A549 (cell line): ENCODE results near the gene PRTN3. TPM values are rescaled to one million over a fixed set of nuclear protein-coding genes. Genes with fewer than 3 reads are reported as not detected.

Source experiments
- ATAC-seq, 2 experiments: fragments of 200-7000 bp in 1 of 2; fragments of >200 bp in 1 of 2; cut with Nextera tagmentation in 1 of 2; cut with Tn5 transposase in 1 of 2; 3 replicates each; pipeline versions ENCODE4 v1.8.0 to v1.9.1; 2018 to 2020; ENCODE audit warnings: mild to moderate bottlenecking in 1 of 2, moderate library complexity in 1 of 2
- CTCF ChIA-PET: fragments of 300-600 bp; sonication (Branson Sonifier 250); formaldehyde crosslinking; extraction: SDS; loops from one replicate; lab custom pipeline; 2021; ENCODE audit warnings: antibody characterized with exemption, inconsistent platforms; lab: Yijun Ruan, JAX
- POLR2A ChIA-PET: fragments of 350-600 bp; formaldehyde crosslinking; extraction: SDS; loops from one replicate; lab custom pipeline; 2021; ENCODE audit warnings: antibody characterized with exemption, inconsistent platforms; lab: Yijun Ruan, JAX
- DNase-seq, 2 experiments: peaks; one replicate each; pipeline versions ENCODE4 v3.0.0 to v3.0.0-alpha.2; 2011 to 2016; ENCODE audit warnings: low read depth in 1 of 2, low spot score in 1 of 2
- FAIRE-seq: peaks from 2 replicates; lab custom pipeline; 2011; peaks lifted over from hg19 to GRCh38; lab: Jason Lieb, UNC
- H3K27ac ChIP-seq, 2 experiments: fragments of >200 bp; sonication (Bioruptor Twin); formaldehyde crosslinking; 3 replicates each; pipeline ENCODE4 v1.5.1; 2016 to 2017
- H3K4me1 ChIP-seq: fragments of >200 bp; sonication (Bioruptor Twin); formaldehyde crosslinking; 3 replicates; pipeline ENCODE4 v1.6.1; 2016
- H3K4me2 ChIP-seq: fragments of >200 bp; sonication (Bioruptor Twin); formaldehyde crosslinking; 3 replicates; pipeline ENCODE4 v1.6.1; 2016
- H3K4me3 ChIP-seq: fragments of >200 bp; sonication (Bioruptor Twin); formaldehyde crosslinking; 3 replicates; pipeline ENCODE4 v1.5.1; 2016
- H3K9me3 ChIP-seq: fragments of >200 bp; sonication (Bioruptor Twin); formaldehyde crosslinking; 3 replicates; pipeline ENCODE4 v1.6.1; 2016
- BHLHE40 ChIP-seq: IDR thresholded peaks from 2 replicates; pipeline ENCODE4 v1.6.1; 2012; ENCODE audit warnings: low read depth, low read length, inconsistent platforms
- CEBPB ChIP-seq, 2 experiments: fragments of >200 bp in 1 of 2; sonication (Bioruptor Twin) in 1 of 2; formaldehyde crosslinking in 1 of 2; IDR thresholded peaks; 2 replicates each; pipeline ENCODE4 v1.6.1; 2012 to 2016
- CHD4 ChIP-seq: fragments of 200-600 bp; sonication (generic); IDR thresholded peaks from 2 replicates; pipeline ENCODE4 v1.6.1; 2016; ENCODE audit warnings: antibody characterized with exemption, mild to moderate bottlenecking, borderline replicate concordance
- EHMT2 ChIP-seq: fragments of 200-600 bp; sonication (generic); IDR thresholded peaks from 2 replicates; pipeline ENCODE4 v1.6.1; 2016; ENCODE audit warnings: antibody characterized with exemption, low read depth, mild to moderate bottlenecking, moderate library complexity
- ESRRA ChIP-seq: fragments of 150-350 bp; IDR thresholded peaks from 2 replicates; pipeline ENCODE4 v1.6.1; 2014; ENCODE audit warnings: mild to moderate bottlenecking, low read length, borderline replicate concordance
- FOXS1 ChIP-seq: fragments of 250-450 bp; sonication (Bioruptor Pico); IDR thresholded peaks from 2 replicates; pipeline ENCODE4 v1.5.0; 2020; ENCODE audit warnings: mild to moderate bottlenecking, moderate library complexity
- GATA3 ChIP-seq: IDR thresholded peaks from 2 replicates; pipeline ENCODE4 v1.6.1; 2012; ENCODE audit warnings: borderline replicate concordance
- JUN ChIP-seq, 2 experiments: fragments of >200 bp; sonication (Bioruptor Twin); formaldehyde crosslinking; IDR thresholded peaks; 2 replicates in 1 of 2; 3 replicates in 1 of 2; pipeline ENCODE4 v1.6.1; 2016 to 2017
- MAFK ChIP-seq: fragments of 450-650 bp; IDR thresholded peaks from 2 replicates; pipeline ENCODE4 v1.6.1; 2014; ENCODE audit not compliant: partially characterized antibody
- MAZ ChIP-seq: fragments of 150-350 bp; IDR thresholded peaks from 2 replicates; pipeline ENCODE4 v1.6.1; 2014; ENCODE audit warnings: antibody characterized with exemption, low read depth, low read length, borderline replicate concordance
- NFE2L2 ChIP-seq: fragments of 150-350 bp; conservative IDR thresholded peaks from 2 replicates; pipeline ENCODE4 v1.6.1; 2014; ENCODE audit warnings: low read length
- NPAS2 ChIP-seq: fragments of 250-450 bp; sonication (Bioruptor Pico); IDR thresholded peaks from 2 replicates; pipeline ENCODE4 v1.8.0; 2022; ENCODE audit warnings: mild to moderate bottlenecking, moderate library complexity, borderline replicate concordance
- PHF8 ChIP-seq: fragments of 200-600 bp; sonication (generic); IDR thresholded peaks from 2 replicates; pipeline ENCODE4 v1.6.1; 2016; ENCODE audit warnings: low read depth, mild to moderate bottlenecking, antibody characterized with exemption, moderate library complexity, borderline replicate concordance
- RAD21 ChIP-seq, 2 experiments: fragments of >200 bp in 1 of 2; sonication (Bioruptor Twin) in 1 of 2; formaldehyde crosslinking in 1 of 2; IDR thresholded peaks in 1 of 2; conservative IDR thresholded peaks in 1 of 2; 2 replicates in 1 of 2; 3 replicates in 1 of 2; pipeline ENCODE4 v1.6.1; 2012 to 2018; ENCODE audit warnings: inconsistent platforms in 1 of 2
- RARB ChIP-seq: fragments of 250-450 bp; sonication (Bioruptor Pico); IDR thresholded peaks from 2 replicates; pipeline ENCODE4 v1.8.0; 2021; ENCODE audit warnings: mild to moderate bottlenecking, moderate library complexity
- RNF2 ChIP-seq: fragments of 200-600 bp; sonication (generic); IDR thresholded peaks from 2 replicates; pipeline ENCODE4 v1.6.1; 2016; ENCODE audit warnings: low read depth, mild to moderate bottlenecking, antibody characterized with exemption, moderate library complexity, borderline replicate concordance
- SMC3 ChIP-seq: fragments of >200 bp; sonication (Bioruptor Twin); formaldehyde crosslinking; IDR thresholded peaks from 3 replicates; pipeline ENCODE4 v1.6.1; 2018; ENCODE audit warnings: inconsistent platforms
- SREBF2 ChIP-seq: fragments of 450-650 bp; IDR thresholded peaks from 2 replicates; pipeline ENCODE4 v1.6.1; 2014; ENCODE audit warnings: mild to moderate bottlenecking, moderate library complexity
- ZC3H11A ChIP-seq: fragments of 450-650 bp; IDR thresholded peaks from 2 replicates; pipeline ENCODE4 v1.6.1; 2014; ENCODE audit warnings: antibody characterized with exemption, mild to moderate bottlenecking
- WGBS: methylation state at CpG from one replicate; pipeline ENCODE4 v1.1.6; 2017; ENCODE audit errors: missing lambda C conversion rate; 5-methylcytosine and 5-hydroxymethylcytosine counted together
- polyA plus RNA-seq, 4 experiments: library from polyadenylated mRNA; depleted of rRNA in 3 of 4; stranded (reverse); fragments of >200 nt; fragmentation: RNase III in 1 of 4; extraction: RNeasy Plus Mini Kit Qiagen cat#74134 plus additional on column Dnase treatment in 1 of 4; gene quantifications; 2 replicates in 3 of 4; 3 replicates in 1 of 4; pipeline ENCODE4 v1.2.3, GENCODE V29; 2011 to 2017
- TF ChIP-seq, protein P1 (sequence below): fragments of >200 bp; sonication (Bioruptor Twin); formaldehyde crosslinking; IDR thresholded peaks from 3 replicates; pipeline ENCODE4 v1.6.1; 2016
- TF ChIP-seq, protein P2 (sequence below): IDR thresholded peaks from 2 replicates; pipeline ENCODE4 v1.6.1; 2012
- TF ChIP-seq, protein P3 (sequence below): fragments of 250-450 bp; sonication (Bioruptor Pico); IDR thresholded peaks from 2 replicates; pipeline ENCODE4 v1.5.0; 2021; ENCODE audit warnings: mild to moderate bottlenecking, moderate library complexity, borderline replicate concordance
- TF ChIP-seq, protein P4 (sequence below): IDR thresholded peaks from 2 replicates; pipeline ENCODE4 v1.6.1; 2012

Gene PRTN3
- polyA plus RNA-seq, 2 of the 4 experiments (the other 2 are of a cell fraction) = 0.21 to 0.39 TPM

DNA sequence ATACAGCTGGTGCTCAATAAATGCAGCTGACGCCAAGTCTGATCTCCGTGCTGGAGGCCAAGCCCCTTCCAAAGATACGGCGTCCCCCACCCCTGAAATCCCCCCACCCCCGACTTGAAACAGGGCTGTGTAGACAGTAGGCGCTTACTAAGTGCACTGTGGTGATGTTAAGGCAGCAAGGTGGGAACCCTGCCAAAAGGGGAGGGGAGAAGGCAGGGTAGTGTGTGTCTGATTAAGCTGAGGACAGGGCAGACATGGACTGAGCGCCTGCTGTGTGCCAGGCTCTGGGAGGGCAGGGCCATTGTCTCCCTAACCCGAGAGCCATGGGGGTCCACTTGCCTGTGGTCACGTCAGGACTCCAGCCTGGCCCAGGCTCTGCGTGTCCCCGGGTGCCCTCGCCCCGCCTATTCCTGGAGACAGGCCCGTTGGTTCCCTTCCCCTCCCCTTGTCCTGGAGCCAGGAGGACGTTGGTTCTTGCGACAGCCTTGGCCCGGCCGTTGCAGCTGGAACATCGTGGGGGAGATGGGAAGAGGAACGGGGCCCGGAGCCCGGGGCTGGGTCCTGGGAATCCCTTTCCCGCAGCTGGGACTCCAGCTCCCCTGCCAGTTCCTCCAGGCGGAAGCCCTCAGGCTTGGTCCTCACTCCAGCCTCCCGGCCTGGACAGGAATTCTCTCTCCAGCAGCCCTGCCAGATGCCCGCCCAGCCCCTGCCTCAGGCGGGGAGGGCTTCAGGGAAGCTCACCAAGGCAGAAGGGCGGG, 9.6 kb downstream of the PRTN3 start (continued):
- TF ChIP-seq RAD21 (conservative IDR thresholded peaks at IDR 0.05 in 1 of 2, IDR thresholded peaks at IDR 0.05 in 1 of 2) = no peak
- no peak for TF ChIP-seq RNF2
- TF ChIP-seq GATA3 = 0 out of 2 replicates have a peak, but pooled peaks have one; percentile 37
- no peak for TF ChIP-seq NFE2L2
- 0 out of 5 replicates have a peak, but pooled peaks of 1 of the 2 experiments have one; percentile 20 for TF ChIP-seq JUN (IDR thresholded peaks at IDR 0.05)
- TF ChIP-seq SREBF2 = no peak
- TF ChIP-seq CEBPB (IDR thresholded peaks at IDR 0.05) = peak; percentile 24 to 87; a peak in 2 of 4 replicates
- TF ChIP-seq, protein P1, sequence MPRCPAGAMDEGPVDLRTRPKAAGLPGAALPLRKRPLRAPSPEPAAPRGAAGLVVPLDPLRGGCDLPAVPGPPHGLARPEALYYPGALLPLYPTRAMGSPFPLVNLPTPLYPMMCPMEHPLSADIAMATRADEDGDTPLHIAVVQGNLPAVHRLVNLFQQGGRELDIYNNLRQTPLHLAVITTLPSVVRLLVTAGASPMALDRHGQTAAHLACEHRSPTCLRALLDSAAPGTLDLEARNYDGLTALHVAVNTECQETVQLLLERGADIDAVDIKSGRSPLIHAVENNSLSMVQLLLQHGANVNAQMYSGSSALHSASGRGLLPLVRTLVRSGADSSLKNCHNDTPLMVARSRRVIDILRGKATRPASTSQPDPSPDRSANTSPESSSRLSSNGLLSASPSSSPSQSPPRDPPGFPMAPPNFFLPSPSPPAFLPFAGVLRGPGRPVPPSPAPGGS = no peak
- TF ChIP-seq, protein P2, sequence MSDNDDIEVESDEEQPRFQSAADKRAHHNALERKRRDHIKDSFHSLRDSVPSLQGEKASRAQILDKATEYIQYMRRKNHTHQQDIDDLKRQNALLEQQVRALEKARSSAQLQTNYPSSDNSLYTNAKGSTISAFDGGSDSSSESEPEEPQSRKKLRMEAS = 0 out of 2 replicates have a peak, but pooled peaks have one; percentile 27
- TF ChIP-seq, protein P3, sequence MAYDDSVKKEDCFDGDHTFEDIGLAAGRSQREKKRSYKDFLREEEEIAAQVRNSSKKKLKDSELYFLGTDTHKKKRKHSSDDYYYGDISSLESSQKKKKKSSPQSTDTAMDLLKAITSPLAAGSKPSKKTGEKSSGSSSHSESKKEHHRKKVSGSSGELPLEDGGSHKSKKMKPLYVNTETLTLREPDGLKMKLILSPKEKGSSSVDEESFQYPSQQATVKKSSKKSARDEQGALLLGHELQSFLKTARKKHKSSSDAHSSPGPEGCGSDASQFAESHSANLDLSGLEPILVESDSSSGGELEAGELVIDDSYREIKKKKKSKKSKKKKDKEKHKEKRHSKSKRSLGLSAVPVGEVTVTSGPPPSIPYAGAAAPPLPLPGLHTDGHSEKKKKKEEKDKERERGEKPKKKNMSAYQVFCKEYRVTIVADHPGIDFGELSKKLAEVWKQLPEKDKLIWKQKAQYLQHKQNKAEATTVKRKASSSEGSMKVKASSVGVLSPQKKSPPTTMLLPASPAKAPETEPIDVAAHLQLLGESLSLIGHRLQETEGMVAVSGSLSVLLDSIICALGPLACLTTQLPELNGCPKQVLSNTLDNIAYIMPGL = no peak
- no peak for TF ChIP-seq EHMT2
- TF ChIP-seq MAFK = no peak
- TF ChIP-seq MAZ = no peak
- TF ChIP-seq, all 56 proteins: peak for 5

DNA sequence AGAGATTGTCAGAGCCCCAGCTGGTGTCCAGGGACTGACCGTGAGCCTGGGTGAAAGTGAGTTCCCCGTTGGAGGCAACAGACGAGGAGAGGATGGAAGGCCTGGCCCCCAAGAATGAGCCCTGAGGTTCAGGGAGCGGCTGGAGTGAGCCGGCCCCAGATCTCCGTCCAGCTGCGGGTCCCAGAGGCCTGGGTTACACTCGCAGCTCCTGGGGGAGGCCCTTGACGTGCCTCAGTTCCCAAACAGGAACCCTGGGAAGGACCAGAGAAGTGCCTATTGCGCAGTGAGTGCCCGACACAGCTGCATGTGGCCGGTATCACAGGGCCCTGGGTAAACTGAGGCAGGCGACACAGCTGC, 10.2 kb downstream of the PRTN3 start:
- H3K27ac ChIP-seq = peak overlapping the region; percentile 89
- TF ChIP-seq RARB (CRISPR knock-in tag) = no peak
- TF ChIP-seq BHLHE40 = no peak
- no peak for TF ChIP-seq NFE2L2
- no peak for TF ChIP-seq GATA3
- TF ChIP-seq CHD4 = no peak
- TF ChIP-seq MAZ = no peak
- TF ChIP-seq FOXS1 (CRISPR knock-in tag) = no peak
- no peak for TF ChIP-seq ESRRA
- no peak for TF ChIP-seq PHF8
- TF ChIP-seq SMC3 = no peak
- TF ChIP-seq NPAS2 (CRISPR knock-in tag) = no peak
- no peak for TF ChIP-seq ZC3H11A
- TF ChIP-seq, protein P4, sequence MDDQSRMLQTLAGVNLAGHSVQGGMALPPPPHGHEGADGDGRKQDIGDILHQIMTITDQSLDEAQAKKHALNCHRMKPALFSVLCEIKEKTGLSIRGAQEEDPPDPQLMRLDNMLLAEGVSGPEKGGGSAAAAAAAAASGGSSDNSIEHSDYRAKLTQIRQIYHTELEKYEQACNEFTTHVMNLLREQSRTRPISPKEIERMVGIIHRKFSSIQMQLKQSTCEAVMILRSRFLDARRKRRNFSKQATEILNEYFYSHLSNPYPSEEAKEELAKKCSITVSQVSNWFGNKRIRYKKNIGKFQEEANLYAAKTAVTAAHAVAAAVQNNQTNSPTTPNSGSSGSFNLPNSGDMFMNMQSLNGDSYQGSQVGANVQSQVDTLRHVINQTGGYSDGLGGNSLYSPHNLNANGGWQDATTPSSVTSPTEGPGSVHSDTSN = no peak
- no peak for TF ChIP-seq RAD21 (conservative IDR thresholded peaks at IDR 0.05 in 1 of 2, IDR thresholded peaks at IDR 0.05 in 1 of 2)
- TF ChIP-seq, all 56 proteins: peak for 0
- CTCF ChIA-PET = interaction anchor here (0.6 to 1.2 kb wide), 4 partner anchors 8 to 81 kb away, joined by 3 to 4 read pairs (median 3); partner anchors contain the start of gene CFD
- Histone ChIP-seq H3K4me3 (peak overlapping the region; percentile 21; the same call in 1 of the 3 replicates), H3K9me3 (no peaks in the 10 kb centered on the region), H3K4me2 (peak overlapping the region; percentile 87), H3K4me1 (peaks cover 12% of the 10 kb centered on the region)
- WGBS = no CpG with 5 or more reads among the region's 13 CpGs
- ATAC-seq = no peak
- no peak for DNase-seq
- no peak for FAIRE-seq
- POLR2A ChIA-PET = no interaction called here
